Smooth muscle cell of the brain vasculature (primary cell): ENCODE results near the gene RAB5A.
"Not testable (repeated sequence)": the region's sequence is repeated elsewhere in the genome, so short reads cannot be mapped to it uniquely, and the experiment has no call there.

ENCODE experiments used
- DNase-seq: peaks from one replicate; pipeline ENCODE4 v3.0.0-alpha.2; 2012; ENCODE audit warnings: low read depth, low spot score

Gene RAB5A

GRCh38 chr3:20023623-20024405 lies 76.9 kb downstream of the RAB5A start:
- DNase-seq: no peak

GRCh38 chr3:20027136-20027535 lies 80.2 kb downstream of the RAB5A start:
- DNase-seq: no peak

GRCh38 chr3:20028905-20029331 lies 82.0 kb downstream of the RAB5A start:
- DNase-seq: no peak

- DNase-seq: not testable (repeated sequence)
Measured at GRCh38 chr3:20031939-20032338, 85.0 kb downstream of the RAB5A start.
